Umbilical cord (tissue), 2 donors: ENCODE results near the gene BCOR. TPM values are rescaled to one million over a fixed set of nuclear protein-coding genes. Genes with fewer than 3 reads are reported as not detected.

ENCODE experiments used
- DNase-seq: peaks from one replicate; pipeline ENCODE4 v3.0.0-alpha.2; 2015; ENCODE audit warnings: low spot score
- total RNA-seq: library from RNA; depleted of rRNA; stranded (reverse); fragments of >200 nt; gene quantifications from one replicate; pipeline ENCODE4 v1.2.3, GENCODE V29; 2014; ENCODE audit warnings: low replicate concordance; ENCODE audit not compliant: insufficient read depth

Gene BCOR
- total RNA-seq: 16.1 TPM

DNA sequence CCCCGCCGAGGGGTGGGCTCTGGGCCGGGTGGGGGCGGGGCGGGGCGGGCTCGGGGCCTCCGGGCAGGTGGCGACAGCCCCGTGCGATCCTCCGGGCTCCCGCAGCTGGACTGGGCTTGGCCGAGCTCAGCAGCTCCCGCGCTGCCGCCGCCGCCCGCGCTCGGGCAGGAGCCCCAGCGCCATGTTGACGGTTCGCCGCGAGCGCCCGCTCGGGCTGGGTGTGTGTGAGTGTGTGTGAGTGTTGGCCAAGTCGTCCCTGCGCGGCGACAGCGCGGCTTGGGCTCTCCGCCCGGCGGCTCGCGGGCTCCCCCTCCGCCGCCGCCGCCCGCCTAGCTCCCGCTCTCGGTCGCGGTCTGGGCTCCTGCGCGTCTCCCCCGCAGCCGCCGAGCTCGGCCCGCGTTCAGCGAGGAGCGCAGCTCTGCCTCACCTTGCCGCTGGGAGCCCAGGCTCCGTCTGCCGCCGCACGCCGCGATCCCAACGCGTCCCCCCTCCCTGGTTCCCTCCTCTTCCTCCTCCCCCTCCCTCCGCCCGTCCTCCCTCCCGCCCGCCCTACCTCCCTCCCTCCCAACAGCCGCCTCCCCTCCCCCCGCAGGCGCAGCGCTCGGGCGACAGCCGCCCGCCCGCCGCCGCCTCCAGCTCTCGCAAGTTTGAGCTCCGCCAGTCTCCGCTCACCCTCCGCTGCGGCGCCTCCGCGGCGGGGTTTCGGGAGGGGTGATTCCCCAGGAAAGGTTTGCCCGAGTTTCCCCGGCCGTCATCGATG is at the start of gene BCOR:
Gene BCOR (minus strand): TSS at position 455 of the 760 bp plus-strand sequence. CDS start 20,029 bp downstream, outside the sequence.
- peak; percentile 64 for DNase-seq

DNA sequence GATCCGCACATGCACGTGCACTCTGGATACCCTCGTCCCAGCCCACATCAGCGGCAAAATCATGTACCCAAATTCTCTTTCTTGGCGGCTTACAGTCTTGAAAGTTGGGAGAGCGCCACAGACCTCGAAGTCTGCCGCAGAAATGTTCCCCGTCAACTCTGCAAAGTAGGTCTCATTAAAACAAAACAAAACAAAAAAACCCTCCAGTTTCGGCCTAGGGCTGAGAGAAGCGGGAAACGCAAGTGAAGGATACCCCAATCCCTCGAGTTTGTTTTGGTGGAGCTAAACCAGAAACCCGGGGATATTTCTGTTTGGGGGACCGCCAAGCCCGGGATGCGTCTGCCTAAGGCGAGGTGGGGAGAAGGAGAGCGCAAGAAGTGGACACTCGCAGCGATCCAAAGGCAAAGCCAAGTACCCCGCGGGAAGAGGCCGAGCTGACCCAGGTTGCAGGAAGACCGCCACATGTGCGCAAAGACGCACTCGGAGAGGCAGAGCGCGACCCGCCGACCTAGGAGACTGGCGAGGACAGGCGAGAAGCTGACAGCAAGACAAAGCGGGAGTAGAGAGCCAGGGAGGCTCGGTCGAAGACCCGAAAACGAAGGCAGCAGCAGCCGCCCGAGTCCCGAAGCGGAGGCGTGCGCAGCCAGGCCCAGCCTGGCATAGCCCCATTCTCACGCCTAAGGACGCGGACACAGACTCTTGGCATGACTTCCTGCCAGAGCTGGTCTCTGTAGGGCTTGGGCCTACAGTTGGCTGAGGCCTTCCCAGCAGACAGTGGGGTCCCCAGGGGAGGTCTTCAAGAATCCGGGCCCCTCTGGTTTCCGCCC is 49.6 kb upstream of the BCOR start:
- no peak for DNase-seq

DNA sequence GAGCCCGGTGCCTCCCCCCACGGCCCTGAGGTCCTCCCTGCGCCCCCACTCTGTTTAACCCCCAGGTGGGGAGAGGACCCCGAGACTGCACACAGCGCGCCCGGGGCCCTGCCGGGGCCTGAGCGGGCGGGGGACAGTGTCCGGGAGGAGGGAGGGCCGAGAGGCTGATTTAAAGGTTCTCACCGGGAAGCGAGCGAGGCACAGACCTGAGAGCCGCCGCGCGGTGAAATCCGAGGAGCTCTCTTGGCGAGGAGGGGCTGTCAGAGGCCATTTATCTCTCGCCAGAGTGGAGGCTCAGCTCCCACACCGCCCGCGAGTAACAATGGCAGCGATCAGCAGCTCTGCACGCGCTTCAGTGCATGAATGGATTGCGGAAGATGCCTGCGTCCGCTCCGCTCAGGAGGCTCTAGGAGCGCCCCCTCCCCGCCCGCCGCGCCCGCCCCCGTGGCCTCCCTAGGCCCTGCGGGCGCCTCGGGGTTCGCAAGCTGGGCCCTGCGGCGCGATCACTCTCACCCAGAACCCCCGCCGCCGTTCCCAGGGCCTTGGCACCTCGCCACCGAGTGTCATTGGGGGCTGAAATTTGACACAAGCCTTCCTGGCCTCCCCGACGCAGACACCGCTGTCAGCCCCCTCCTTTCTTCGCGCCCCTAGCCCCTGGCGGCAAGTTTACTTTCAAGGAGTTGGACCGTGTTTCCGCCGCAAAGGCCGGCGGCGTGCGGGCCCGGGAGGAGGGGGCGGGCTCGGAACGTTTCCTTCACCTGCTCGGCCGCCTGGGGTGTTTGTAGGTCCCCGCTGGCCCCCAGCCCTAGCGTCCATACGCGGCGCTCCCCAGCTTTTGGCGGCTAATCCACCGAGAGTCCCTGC is 48.7 kb upstream of the BCOR start:
- no peak for DNase-seq

DNA sequence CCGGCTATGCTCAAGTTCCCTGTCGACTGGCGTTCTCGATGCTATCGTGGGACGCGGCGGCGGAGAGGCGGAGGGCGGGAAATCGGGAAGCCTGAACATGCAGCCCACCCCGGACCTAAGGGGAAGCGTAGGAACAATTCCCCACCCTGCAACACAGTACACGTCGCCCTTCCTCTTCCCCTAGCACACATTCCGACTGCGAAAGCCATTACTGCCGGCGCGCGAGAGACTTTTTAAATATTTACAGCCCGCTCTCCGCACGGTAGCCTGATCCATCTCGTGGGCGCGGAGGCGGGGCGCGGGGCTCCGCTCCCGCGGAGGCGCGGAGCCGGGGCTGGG is 48.1 kb upstream of the BCOR start:
- DNase-seq: no peak

DNA sequence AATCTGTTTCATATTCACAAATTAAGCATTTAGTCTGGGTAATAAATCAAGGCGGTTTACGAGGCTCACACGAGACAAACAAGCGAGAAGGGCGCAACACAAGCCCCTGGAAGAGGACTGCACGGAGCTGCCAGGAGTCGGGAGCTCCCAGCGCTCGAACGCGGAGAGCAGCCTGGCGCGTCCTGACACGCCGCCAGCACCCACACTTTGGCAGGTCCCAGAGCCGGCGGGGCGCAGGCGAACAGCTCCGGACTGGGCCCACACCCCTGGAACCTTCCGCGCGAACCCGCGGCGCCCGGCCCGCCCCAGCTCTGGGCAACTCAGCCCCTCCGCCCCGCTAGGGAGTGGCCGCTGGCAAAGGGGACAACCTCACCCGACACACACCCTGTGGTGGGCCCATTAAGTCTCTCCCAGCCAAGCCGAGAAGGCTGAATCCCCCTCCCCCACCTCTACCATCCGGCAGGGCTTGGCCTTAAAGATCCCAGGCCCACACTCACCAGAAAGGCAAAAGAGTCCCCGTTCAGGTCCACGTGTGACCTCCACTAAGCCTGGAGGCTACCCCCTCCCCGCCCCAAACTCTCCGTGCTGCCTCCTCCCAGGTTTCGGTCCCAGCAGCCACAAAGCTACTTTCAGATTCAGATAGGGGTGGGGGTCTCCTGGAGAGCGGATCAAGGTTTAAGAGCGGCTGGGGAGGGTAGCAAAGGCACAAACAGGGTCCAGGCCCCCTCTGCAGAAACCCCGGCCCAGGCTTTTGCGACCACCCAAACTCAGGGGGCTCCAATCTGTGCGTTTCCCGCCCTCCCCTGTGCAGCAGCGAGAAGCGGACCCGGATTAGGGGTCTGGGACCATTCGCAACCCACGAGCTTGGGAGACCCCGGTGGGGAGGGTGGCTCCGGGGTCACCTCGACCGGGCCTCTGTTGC is 47.5 kb upstream of the BCOR start:
- no peak for DNase-seq

DNA sequence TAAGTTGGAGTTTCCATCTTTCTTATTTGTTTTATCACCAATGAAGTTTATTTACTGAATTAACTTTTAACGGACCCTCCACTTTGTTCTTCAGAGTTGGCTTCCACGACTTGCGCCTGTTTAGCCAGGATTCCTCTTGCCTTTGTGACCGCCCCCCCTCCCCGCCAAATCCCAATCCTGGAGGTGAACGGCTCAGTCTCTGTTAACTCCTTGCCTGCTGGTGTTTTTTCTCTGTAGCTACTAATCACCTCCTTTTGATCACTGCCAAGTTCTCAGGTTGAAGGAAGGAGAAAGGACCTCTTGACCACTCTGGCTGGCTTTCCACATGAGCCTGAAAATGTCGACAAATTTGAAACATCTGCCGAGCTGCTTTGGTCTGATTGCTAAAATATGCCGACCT is 46.8 kb upstream of the BCOR start:
- DNase-seq: no peak

DNA sequence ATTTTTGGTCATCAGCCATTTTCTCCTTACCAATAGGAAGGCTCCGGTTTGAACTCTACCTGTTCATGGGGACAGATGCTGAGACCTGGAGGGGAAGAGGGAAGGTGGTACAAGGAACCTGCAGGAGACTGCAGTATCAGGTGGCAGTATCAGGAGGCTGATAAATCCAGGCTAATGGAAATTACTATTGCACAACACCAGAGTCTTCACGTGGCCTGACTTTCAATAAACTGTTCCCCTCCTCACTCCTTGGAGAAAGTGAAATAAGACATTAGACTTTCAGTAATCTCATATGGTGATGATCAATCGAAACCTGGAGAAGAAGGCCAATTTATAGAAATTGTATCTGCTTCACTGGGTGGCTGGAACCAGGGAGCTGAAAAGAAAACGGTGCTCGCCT is 46.2 kb upstream of the BCOR start:
- DNase-seq: no peak

DNA sequence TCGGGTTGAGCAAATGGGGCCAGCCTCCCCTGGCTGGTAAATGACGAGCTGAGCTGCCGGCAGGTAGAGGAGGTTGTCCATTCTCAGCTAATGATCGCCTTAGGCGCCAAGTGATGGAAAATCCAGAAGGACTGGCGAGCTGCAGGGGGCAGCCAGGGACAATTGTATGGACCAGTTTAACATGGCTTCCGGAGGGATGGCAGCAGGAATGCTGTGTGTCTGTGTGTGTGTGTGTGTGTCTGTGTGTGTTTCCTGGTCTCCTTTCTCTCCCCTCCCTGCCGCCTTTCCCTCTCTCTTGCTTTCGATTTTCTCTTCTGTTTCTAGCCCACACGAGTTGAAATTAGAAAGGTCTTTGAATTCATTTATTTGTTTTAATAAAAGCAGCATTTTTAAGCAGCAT is 45.2 kb upstream of the BCOR start:
- DNase-seq: no peak

DNA sequence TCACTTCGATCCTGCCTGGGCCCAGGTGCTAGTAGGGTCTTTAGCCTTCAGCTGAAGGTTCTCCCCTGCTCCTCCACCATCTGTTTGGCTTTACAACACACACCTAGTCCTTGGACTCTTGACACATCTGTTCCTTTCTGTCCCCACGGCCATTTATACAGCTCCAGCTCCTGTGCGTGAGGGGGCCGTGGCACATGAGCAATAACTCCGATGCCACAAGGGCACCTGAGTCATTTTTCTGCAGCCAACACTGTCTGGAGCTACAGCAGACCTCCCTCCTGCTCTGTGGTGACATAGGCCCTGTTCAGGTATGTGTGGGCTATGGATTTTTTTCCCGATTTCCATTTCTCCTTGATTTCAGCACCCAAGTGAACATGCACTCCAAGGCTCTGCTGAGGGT is 44.7 kb upstream of the BCOR start:
- DNase-seq: no peak

DNA sequence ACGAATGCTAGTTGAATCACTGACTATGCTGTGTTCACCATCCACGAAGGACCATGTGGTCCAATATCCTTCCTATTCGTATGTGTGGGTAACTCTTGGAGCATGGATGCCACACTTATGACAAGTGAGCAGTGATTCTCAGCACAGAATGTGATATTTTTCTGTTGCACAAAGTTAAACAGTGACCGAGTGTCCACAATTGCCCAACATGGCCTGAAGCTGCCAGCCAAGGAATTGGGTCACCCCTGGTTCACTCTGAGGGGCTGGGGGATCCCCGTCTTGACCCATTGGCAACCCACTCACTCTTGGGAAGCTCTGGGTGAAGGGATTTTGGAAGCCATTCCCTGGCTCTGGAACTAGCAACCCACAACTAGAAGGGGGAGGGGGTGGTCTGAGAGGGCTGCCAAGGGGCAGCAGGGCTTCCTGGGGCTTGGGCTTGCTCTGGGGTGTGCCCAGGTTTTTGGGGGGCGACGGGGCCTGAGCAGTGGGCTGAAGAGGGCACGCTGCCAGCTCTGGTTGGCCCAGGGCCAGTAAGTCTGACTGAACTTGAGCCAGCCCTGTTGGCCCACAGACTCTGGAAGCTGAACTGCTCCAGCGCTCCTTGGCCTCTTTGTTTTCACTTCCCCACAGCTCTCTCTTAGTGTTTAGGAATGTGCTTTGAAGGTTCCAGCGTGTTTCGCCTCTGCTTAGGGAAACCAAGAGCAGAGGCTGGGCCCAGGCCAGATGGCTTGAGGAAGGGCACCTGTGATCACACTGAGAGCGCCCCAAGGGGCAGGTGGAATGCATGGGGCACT is 43.1 kb upstream of the BCOR start:
- DNase-seq: peak; percentile 58

DNA sequence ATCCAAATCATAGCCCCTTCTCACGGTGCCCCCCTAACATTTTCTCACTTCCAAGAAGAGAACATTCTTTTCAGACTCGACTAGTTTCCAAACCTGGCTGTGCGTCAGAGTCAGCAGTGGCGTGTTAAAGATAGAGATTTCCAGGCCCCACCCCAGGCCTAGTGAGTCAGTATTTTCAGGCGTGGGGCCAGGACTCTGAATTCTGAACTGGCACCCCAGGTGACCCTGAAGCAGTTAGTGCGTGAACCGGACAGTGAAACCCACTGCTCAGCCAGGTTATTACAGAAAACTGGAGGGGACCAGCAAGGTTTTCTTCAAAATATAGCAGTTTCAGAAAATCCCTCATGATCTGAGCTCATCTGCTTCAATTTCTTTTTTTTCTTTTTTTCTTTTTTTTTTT is 35.0 kb upstream of the BCOR start:
- peak; percentile 74 for DNase-seq

DNA sequence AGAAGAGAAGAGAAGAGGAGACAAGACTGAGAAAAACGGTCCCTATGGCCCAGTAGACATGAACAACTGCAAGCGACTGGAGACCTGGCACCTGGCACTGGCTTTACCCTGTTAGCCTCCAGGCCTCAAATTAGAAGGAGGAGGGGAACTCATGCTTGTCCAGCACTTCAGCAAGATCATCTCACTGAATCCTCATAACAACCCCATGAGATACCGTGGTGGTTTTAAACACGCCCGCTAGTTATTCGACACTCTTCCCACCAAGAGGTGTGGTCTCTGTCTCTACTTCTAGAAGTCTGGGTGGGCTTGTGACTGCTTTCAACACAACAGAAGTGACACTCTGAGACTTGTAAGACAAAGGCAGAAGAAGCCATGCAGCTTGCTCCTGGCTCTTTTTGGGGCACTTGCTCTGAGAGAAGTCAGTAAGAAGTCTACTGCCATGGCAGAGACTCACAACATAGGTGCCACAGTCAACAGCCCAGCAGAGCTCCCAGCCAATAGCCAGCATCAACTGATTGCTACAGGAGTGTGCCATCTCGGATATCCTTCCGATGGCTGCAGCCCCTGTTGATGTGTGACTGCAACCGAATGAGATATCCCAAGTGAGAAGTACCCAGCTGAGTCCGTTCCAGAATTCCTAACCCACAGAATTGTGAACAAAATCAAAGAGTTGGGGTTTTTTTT is 34.0 kb upstream of the BCOR start:
- no peak for DNase-seq

DNA sequence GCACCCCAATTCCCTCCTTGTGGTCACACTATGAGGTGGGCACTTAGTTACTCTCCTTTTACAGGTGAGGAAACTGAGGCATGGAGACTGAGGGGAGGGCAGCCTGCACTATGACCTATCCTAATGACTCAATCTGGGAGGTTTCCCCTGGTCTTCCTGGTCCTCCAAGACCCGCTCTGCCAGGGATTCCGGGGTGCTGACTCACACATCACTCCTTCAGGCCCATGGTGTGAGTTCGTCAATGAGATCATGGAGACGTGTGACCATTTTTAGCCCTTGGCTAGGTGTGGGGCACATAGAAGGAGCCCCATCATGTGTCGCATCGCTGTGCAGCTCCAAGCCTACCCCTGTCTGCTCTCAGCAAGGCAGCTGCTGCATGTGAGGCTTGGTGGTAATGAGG is 32.4 kb upstream of the BCOR start:
- no peak for DNase-seq

DNA sequence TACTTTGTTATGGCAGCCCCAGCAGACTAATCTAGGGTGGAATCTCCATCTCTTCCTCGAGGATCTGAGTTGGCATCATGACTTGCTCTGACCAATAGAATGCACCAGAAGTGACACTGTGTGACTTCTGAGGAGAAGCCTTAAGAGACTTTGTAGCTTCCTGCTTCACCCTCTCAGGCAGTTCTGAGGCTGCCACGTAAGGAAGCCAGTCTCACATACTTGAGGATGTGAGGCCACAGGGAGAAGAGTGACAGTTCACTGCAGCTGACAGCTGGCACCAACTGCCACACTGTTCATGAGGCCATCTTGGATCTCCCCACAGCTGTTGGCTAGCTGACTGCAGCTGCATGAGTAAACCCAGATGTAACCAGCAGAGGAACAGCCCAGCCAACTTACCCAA is 29.3 kb upstream of the BCOR start:
- no peak for DNase-seq

DNA sequence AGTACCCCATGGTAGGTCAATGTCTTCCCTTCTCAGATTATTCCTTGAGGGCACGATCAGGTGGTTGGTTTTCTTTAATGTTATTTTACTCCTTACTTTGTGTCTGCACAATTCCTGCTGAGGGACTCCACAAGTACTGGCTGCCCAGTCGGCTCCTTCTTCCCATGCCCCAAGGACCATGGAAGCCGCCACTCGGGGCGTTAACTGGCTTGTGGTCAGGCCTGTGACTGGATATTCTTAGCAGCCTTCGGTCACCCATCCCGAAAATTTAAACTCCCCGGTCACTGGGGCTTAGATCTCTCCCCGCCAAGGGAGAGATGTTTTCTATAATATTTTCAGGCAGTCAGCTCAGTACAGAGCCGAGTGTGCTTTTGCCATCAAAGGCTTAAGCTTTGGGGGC is 24.7 kb upstream of the BCOR start:
- DNase-seq: no peak

DNA sequence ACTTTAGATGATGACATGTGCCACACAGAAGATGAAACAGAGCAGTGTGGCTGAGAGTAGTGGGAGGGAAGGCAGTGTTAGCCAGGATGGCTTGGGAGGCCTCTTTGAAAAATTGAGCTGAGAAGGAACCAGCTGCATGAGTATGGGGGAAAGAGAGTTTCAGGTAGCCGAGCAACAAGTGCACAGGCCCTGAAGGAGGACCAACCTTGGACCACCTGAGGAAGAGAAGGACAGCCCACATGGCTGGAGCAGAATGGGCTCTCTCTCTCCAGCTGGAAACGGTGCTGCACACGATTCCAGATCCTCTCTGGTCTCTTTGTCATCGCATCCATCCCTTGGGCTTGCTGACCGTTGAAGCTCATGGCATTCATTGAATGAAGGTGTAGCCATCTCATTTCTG is 23.9 kb upstream of the BCOR start:
- no peak for DNase-seq

DNA sequence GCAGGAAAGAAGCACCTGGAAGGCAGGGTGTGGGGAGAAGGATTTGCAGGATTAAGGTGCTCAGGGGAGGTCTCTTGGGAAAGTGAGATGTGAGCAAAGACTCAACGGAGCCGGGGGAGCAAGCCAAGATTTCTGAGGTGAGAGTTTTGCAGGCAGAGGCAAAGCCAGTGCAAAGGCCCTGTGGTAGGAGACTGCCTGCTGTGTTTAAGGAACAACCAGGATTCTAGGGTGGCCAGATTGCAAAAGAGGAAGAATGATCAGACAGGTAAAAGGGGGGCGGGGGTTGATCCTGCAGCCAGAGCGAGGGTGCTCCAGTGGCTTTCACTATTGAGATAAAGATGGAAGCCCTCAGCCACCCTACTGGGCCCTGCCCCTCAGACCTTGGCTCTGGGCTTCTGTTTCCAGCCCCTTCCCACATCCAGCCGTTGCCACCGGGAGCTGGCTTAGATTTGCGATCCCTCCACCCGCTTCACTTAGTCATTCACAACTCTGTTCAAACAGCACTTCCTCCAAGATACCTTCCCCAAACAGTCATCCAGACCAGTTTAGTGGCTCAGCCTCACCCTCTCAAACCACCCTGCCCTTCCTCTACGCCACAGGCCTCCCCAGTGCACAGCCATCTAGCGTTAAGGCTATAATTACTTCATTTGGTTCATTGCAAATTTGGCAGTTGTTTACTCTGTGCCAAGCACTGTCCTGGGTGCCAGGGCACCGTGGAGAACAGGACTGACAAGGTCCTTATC is 23.3 kb upstream of the BCOR start:
- DNase-seq: no peak

DNA sequence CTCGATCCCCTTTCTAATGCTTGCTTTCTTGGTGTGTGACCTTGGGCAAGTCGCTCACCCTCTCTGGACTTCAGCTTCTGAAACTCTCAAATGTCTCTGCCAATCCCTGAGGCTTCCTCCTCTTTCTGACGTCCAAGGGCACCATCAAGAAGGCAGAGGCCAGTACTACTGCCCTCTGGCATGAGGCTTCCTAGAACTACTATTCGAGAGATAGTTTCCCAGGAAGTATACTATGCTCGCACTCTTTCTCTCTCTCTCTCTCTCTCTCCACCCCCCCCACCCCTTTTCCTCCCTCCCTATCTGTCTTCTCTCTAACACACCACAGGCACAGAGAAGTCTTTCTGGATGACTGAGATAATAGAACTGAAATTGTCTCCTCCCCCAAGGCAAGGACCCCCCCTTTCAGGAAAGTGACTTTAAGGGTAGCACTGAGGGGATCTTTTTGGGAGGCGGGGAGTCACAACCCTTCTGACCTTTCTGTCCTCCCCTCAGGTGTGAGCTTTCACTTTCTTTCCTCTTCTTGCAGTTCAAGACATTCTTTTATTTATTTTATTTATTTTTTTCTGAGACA is 20.0 kb upstream of the BCOR start:
- DNase-seq: no peak

DNA sequence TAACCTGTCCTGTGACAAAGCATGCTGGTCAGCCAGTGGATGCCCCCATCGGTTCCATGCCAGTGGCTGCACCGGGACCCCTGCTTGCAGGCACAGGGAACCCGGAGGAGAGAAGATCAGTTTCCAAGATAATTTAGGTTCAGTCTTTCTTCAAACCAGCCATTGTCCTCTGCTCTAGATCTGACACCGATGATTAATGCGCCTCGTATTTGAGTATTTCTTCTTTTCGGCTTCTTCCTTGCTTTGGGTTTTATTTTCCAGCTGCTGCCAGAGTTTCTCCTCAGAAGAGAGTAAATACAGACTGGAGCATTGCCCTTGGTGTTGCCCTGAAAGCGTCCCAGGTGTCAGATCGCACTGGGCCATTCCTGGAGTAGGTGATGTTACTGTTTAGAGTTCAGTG is 19.2 kb upstream of the BCOR start:
- DNase-seq: no peak
